Measurements from ENCODE around the gene IGSF9. TPM values are rescaled to one million over a fixed set of nuclear protein-coding genes. Genes with fewer than 3 reads are reported as not detected.

Gene IGSF9
- total and polyA plus RNA-seq, 2 experiments from 2014 or later = 10.3 to 27.6 TPM

GRCh38 chr1:159898527-159898926, 46.9 kb downstream of the IGSF9 start (continued):
- TF ChIP-seq EZH2 (IDR thresholded peaks at IDR 0.05; ENCODE audit: low read depth, unreplicated experiment) = no peak

GRCh38 chr1:159897962-159898361, 47.5 kb downstream of the IGSF9 start:
- H2AFZ ChIP-seq = no peak overlapping the region
- H3K4me3 ChIP-seq = no peak overlapping the region
- no peak overlapping the region for H3K4me3 Mint-ChIP-seq
- H3K36me3 ChIP-seq (ENCODE audit: insufficient read depth) = no peaks in the 10 kb centered on the region
- no peak overlapping the region for H3K27ac Mint-ChIP-seq
- no peak overlapping the region for H3K27ac ChIP-seq (ENCODE audit: low read depth)
- peaks cover 2% of the 10 kb centered on the region; the same call in 2 of the 3 replicates for H3K9me3 Mint-ChIP-seq
- H4K20me1 ChIP-seq (replicated peaks; ENCODE audit: insufficient read depth) = no peaks in the 10 kb centered on the region
- no peaks in the 10 kb centered on the region for H3K9me2 ChIP-seq (ENCODE audit: insufficient read depth)
- peaks cover 12% of the 10 kb centered on the region for H3K4me1 ChIP-seq (ENCODE audit: insufficient read depth)
- H3K27me3 ChIP-seq (ENCODE audit: insufficient read depth) = peaks cover 17% of the 10 kb centered on the region
- DNase-seq (ENCODE audit: low spot score) (no peak), ATAC-seq (no peak)
- TF ChIP-seq CREB1 (CRISPR knock-in tag; IDR thresholded peaks at IDR 0.05; ENCODE audit: low read depth) (no peak), JUNB (IDR thresholded peaks at IDR 0.05; ENCODE audit: unreplicated experiment) (no peak), ETS1 (IDR thresholded peaks at IDR 0.05) (no peak), REST (IDR thresholded peaks at IDR 0.05; ENCODE audit: unreplicated experiment) (no peak), ZNF331 (CRISPR knock-in tag; IDR thresholded peaks at IDR 0.05; ENCODE audit: low read depth) (no peak), CTCF (conservative IDR thresholded peaks at IDR 0.05; ENCODE audit: low read depth in 2 of 2) (no peak), EZH2phosphoT487 (IDR thresholded peaks at IDR 0.05; ENCODE audit: unreplicated experiment) (no peak), EZH2 (IDR thresholded peaks at IDR 0.05; ENCODE audit: low read depth, unreplicated experiment) (no peak), POLR2AphosphoS5 (IDR thresholded peaks at IDR 0.05; ENCODE audit: low read depth) (no peak)
- peaks cover 20% of the 10 kb centered on the region for H3K4me1 Mint-ChIP-seq
- H3K79me2 ChIP-seq (replicated peaks; ENCODE audit: insufficient read depth) = no peaks in the 10 kb centered on the region
- H3K27me3 Mint-ChIP-seq (ENCODE audit: insufficient read depth, low read depth, poor library complexity) = peaks cover 17% of the 10 kb centered on the region
- H3K36me3 Mint-ChIP-seq (ENCODE audit: low read depth) = no peaks in the 10 kb centered on the region
- no peaks in the 10 kb centered on the region for H3F3A ChIP-seq (replicated peaks; ENCODE audit: low read depth)
- no peak overlapping the region for H3K4me2 ChIP-seq
